Transverse colon (tissue), 3 donors: Measurements from ENCODE around the gene CDKAL1.

Experiments used
- CTCF ChIP-seq, 5 experiments: fragments of 200-600 bp in 3 of 5; fragments of 450-650 bp in 2 of 5; sonication (generic) in 3 of 5; IDR thresholded peaks; 1 replicate in 2 of 5; 2 replicates in 3 of 5; pipeline ENCODE4 v1.5.1; 2016 to 2017; ENCODE audit warnings: antibody characterized with exemption in 5 of 5, inconsistent platforms in 3 of 5, mild to moderate bottlenecking in 2 of 5, moderate library complexity in 1 of 5
- POLR2A ChIP-seq: fragments of 450-650 bp; IDR thresholded peaks from one replicate; pipeline ENCODE4 v1.6.1; 2016; ENCODE audit warnings: antibody characterized with exemption, mild to moderate bottlenecking, moderate library complexity

GRCh38 chr6:21228876-21229460, 694.7 kb downstream of the CDKAL1 start:
- no peak for TF ChIP-seq CTCF (IDR thresholded peaks at IDR 0.05)
- no peak for TF ChIP-seq POLR2A
